IMR-90 (cell line): ENCODE results near the gene OCLN. TPM values are rescaled to one million over a fixed set of nuclear protein-coding genes. Genes with fewer than 3 reads are reported as not detected.
A peak's percentile ranks its signal among the peaks of the same experiment; 100 is the strongest.

Experiments
- ATAC-seq: fragments of 200-7000 bp; cut with Tn5 transposase; 2 replicates; pipeline ENCODE4 v1.9.1; 2020; ENCODE audit warnings: low read depth, mild to moderate bottlenecking, moderate library complexity
- BruUV-seq: library from RNA; stranded (reverse); fragments of 400-500 nt; replicated peaks from 2 replicates; lab custom pipeline; 2021; lab: Mats Ljungman, UMichigan
- CTCF ChIA-PET: fragments of 300-600 bp; formaldehyde crosslinking; extraction: SDS; loops from one replicate; lab custom pipeline; 2021; ENCODE audit warnings: antibody characterized with exemption; lab: Yijun Ruan, JAX
- POLR2A ChIA-PET: fragments of 300-600 bp; sonication (Branson Sonifier 250); formaldehyde crosslinking; loops from one replicate; lab custom pipeline; 2022; ENCODE audit warnings: antibody characterized with exemption; ENCODE audit not compliant: unreplicated experiment; lab: Charles Lee
- DNase-seq: peaks from one replicate; pipeline ENCODE4 v3.0.0; 2013
- H2AFZ ChIP-seq: replicated peaks from 2 replicates; pipeline ENCODE3; 2013; ENCODE audit warnings: low read length, mild to moderate bottlenecking; ENCODE audit not compliant: poor library complexity
- H2AK5ac ChIP-seq: 2 replicates; pipeline ENCODE4 v1.6.1; 2013; ENCODE audit warnings: low read depth, low read length, inconsistent platforms
- H2AK9ac ChIP-seq: replicated peaks from 2 replicates; pipeline ENCODE3; 2013; ENCODE audit warnings: mild to moderate bottlenecking, low read depth, low read length, moderate library complexity; ENCODE audit not compliant: poor library complexity
- H2BK120ac ChIP-seq: 2 replicates; pipeline ENCODE4 v1.6.1; 2013; ENCODE audit warnings: low read depth, low read length, inconsistent platforms
- H2BK15ac ChIP-seq: 3 replicates; pipeline ENCODE4 v1.6.1; 2013; ENCODE audit warnings: low read depth, low read length, inconsistent platforms
- H2BK20ac ChIP-seq: 2 replicates; pipeline ENCODE4 v1.6.1; 2013; ENCODE audit warnings: low read depth, mild to moderate bottlenecking, inconsistent platforms, low read length, moderate library complexity
- H2BK5ac ChIP-seq: 2 replicates; pipeline ENCODE4 v1.6.1; 2013; ENCODE audit warnings: mild to moderate bottlenecking, low read depth, low read length, inconsistent platforms; ENCODE audit not compliant: poor library complexity, severe bottlenecking
- H3K14ac ChIP-seq: replicated peaks from 2 replicates; pipeline ENCODE4 v1.6.1; 2013; ENCODE audit warnings: low read depth, low read length, inconsistent platforms
- H3K18ac ChIP-seq: 2 replicates; pipeline ENCODE4 v1.6.1; 2013; ENCODE audit warnings: low read depth, low read length, control low read depth
- H3K23ac ChIP-seq: 2 replicates; pipeline ENCODE4 v1.6.1; 2013; ENCODE audit warnings: low read depth, low read length, inconsistent platforms
- H3K27ac ChIP-seq: 2 replicates; pipeline ENCODE4 v1.5.1; 2013; ENCODE audit warnings: mild to moderate bottlenecking, control low read depth, low read length; ENCODE audit not compliant: insufficient read depth
- H3K27me3 ChIP-seq: 2 replicates; pipeline ENCODE4 v1.6.1; 2013; ENCODE audit warnings: low read length; ENCODE audit not compliant: control insufficient read depth, insufficient read depth
- H3K36me3 ChIP-seq: 2 replicates; pipeline ENCODE4 v1.6.1; 2013; ENCODE audit warnings: low read length, mixed read lengths; ENCODE audit not compliant: control insufficient read depth, insufficient read depth
- H3K4ac ChIP-seq: 2 replicates; pipeline ENCODE4 v1.6.1; 2013; ENCODE audit warnings: low read depth, low read length, inconsistent platforms
- H3K4me1 ChIP-seq: 2 replicates; pipeline ENCODE4 v1.6.1; 2013; ENCODE audit warnings: low read length, mixed read lengths; ENCODE audit not compliant: control insufficient read depth, insufficient read depth
- H3K4me2 ChIP-seq: 2 replicates; pipeline ENCODE4 v1.6.1; 2013; ENCODE audit warnings: low read depth, mild to moderate bottlenecking, control low read depth, low read length, moderate library complexity
- H3K4me3 ChIP-seq: 2 replicates; pipeline ENCODE4 v1.5.1; 2013; ENCODE audit warnings: low read depth, mild to moderate bottlenecking, control low read depth, low read length, moderate library complexity; ENCODE audit not compliant: insufficient read depth
- H3K56ac ChIP-seq: 2 replicates; pipeline ENCODE4 v1.6.1; 2013; ENCODE audit warnings: low read length, inconsistent platforms; ENCODE audit not compliant: insufficient read depth; ENCODE audit errors: extremely low read depth
- H3K79me1 ChIP-seq, 2 experiments: 2 replicates each; pipeline ENCODE4 v1.6.1; 2013; ENCODE audit warnings: low read length in 2 of 2, inconsistent platforms in 1 of 2, low read depth in 1 of 2
- H3K9ac ChIP-seq: 2 replicates; pipeline ENCODE4 v1.6.1; 2013; ENCODE audit warnings: low read depth, low read length, control low read depth
- H3K9me1 ChIP-seq: 2 replicates; pipeline ENCODE4 v1.6.1; 2013; ENCODE audit warnings: low read length, inconsistent platforms; ENCODE audit not compliant: insufficient read depth
- H3K9me3 ChIP-seq: 2 replicates; pipeline ENCODE4 v1.6.1; 2013; ENCODE audit warnings: low read length; ENCODE audit not compliant: control insufficient read depth, insufficient read depth
- H4K20me1 ChIP-seq: 2 replicates; pipeline ENCODE4 v1.6.1; 2013; ENCODE audit warnings: low read length, inconsistent platforms; ENCODE audit not compliant: insufficient read depth
- H4K5ac ChIP-seq: 2 replicates; pipeline ENCODE4 v1.6.1; 2013; ENCODE audit warnings: mild to moderate bottlenecking, low read depth, low read length, control low read depth
- H4K8ac ChIP-seq, 2 experiments: 2 replicates each; pipeline ENCODE4 v1.6.1; 2013; ENCODE audit warnings: low read depth in 2 of 2, low read length in 2 of 2, control low read depth in 1 of 2, inconsistent platforms in 1 of 2
- H4K91ac ChIP-seq: 2 replicates; pipeline ENCODE4 v1.6.1; 2013; ENCODE audit warnings: low read depth, low read length, inconsistent platforms; ENCODE audit not compliant: insufficient read depth
- CEBPB ChIP-seq: IDR thresholded peaks from 2 replicates; pipeline ENCODE4 v1.6.1; 2012; ENCODE audit warnings: low read depth, low read length, improper control_type of control experiment
- CTCF ChIP-seq: conservative IDR thresholded peaks from 2 replicates; pipeline ENCODE4 v1.5.1; 2012; ENCODE audit warnings: mild to moderate bottlenecking, low read depth, low read length, improper control_type of control experiment
- FOS ChIP-seq: fragments of 150-350 bp; IDR thresholded peaks from 2 replicates; pipeline ENCODE4 v1.6.1; 2016; ENCODE audit warnings: low read depth, low read length
- MAZ ChIP-seq: IDR thresholded peaks from 2 replicates; pipeline ENCODE4 v1.6.1; 2012; ENCODE audit warnings: low read depth, mild to moderate bottlenecking, low read length, improper control_type of control experiment, moderate library complexity, borderline replicate concordance
- WGBS, 2 experiments: methylation state at CpG; one replicate each; pipeline versions ENCODE4 v1.1.5 to v1.1.7; 2013; ENCODE audit warnings: missing lambda C conversion rate in 2 of 2; ENCODE audit not compliant: insufficient read length in 1 of 2; ENCODE audit errors: extremely low coverage in 2 of 2; 5-methylcytosine and 5-hydroxymethylcytosine counted together
- dilution Hi-C: fragments of 300-500 bp; cut with HindIII; formaldehyde crosslinking; loops from one replicate; pipeline ENCODE4 v1.14.3; 2018; ENCODE audit warnings: low sequenced_read_pairs; ENCODE audit not compliant: unreplicated experiment
- in situ Hi-C: fragments of 300-500 bp; cut with MboI; formaldehyde crosslinking; loops from 3 replicates; pipeline ENCODE4 v1.14.3; 2019; ENCODE audit warnings: low sequenced_read_pairs, inconsistent platforms, mixed read lengths
- intact Hi-C: fragments of 100-400 bp; cut with micrococcal nuclease; formaldehyde crosslinking; loops from 2 replicates; pipeline ENCODE4 v1.10.0; 2022
- polyA plus RNA-seq, 3 experiments: library from polyadenylated mRNA; depleted of rRNA; stranded (reverse); fragments of >200 nt; gene quantifications; 2 replicates each; pipeline ENCODE4 v1.2.3, GENCODE V29; 2012; ENCODE audit warnings: low replicate concordance in 1 of 3
- total RNA-seq: library from RNA; depleted of rRNA; stranded (reverse); fragments of >200 nt; gene quantifications from 2 replicates; pipeline ENCODE4 v1.2.3, GENCODE V29; 2012
- TF ChIP-seq, protein P1 (sequence below): fragments of 150-350 bp; IDR thresholded peaks from 2 replicates; pipeline ENCODE4 v1.6.1; 2016; ENCODE audit warnings: low read depth, mild to moderate bottlenecking, low read length, moderate library complexity, borderline replicate concordance

The OCLN gene
- total and polyA plus RNA-seq, 2 of the 4 experiments (the other 2 are of a cell fraction): 0.72 to 0.99 TPM

DNA sequence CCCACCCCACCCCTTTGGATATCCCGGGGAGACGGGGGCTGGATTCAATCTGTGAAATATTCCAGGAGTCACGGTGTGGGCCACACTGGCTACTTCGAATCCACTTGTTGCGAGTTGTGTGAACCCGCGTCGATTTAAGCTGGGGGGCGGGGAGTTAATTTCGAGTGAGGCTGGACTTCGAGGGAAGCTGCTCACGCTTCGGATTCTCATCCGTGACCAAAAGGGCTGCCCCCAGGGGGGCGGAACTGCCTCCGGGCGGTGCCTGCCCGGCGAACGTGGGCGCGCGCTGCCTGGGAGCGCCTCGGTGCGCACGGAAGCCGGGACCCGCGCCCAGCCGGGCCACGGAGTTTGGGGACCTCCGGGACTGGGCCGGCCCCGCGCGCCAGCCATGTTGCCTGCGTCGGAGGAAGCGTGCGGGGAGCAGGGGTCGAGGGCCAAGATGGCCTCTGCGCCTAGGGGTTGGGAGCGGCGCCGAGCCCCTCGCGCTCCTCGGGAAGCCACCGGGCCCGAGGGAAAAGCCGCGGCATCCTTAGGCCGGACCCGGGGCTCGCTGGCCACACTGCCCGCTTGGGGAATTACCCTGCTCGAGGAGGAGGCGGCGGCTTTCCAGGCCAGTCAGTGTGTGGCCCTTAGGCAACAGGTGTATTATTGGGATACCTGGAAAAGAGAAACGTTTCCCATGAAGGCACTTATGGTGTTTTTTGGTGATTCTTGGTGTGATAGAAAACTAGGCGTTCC is 975 bp downstream of the OCLN start:
- dilution Hi-C loops: no loop called here
- H2BK5ac ChIP-seq: no peak overlapping the region
- CTCF ChIA-PET: no interaction called here

More for the DNA sequence above, 975 bp downstream of the OCLN start:
- H4K5ac ChIP-seq: no peak overlapping the region
- H4K8ac ChIP-seq: no peak overlapping the region
- H3K18ac ChIP-seq: no peak overlapping the region
- H2BK20ac ChIP-seq: peak overlapping the region; percentile 12; the same call in 1 of the 2 replicates
- peaks cover 47% of the 10 kb centered on the region for H3K27me3 ChIP-seq
- no peak overlapping the region for H3K4ac ChIP-seq
- BruUV-seq: no TSS peak
- no peaks in the 10 kb centered on the region for H4K20me1 ChIP-seq
- ATAC-seq (peak; percentile 59), DNase-seq (no peak)
- no peak overlapping the region for H3K27ac ChIP-seq
- no peaks in the 10 kb centered on the region for H3K79me1 ChIP-seq
- H2AFZ ChIP-seq: peak overlapping the region; percentile 94
- H3K23ac ChIP-seq: no peak overlapping the region
- no peak overlapping the region for H2BK15ac ChIP-seq
- in situ Hi-C loops (no loop called here), intact Hi-C loops (loop anchor here (10.0 kb wide), 1 partner anchor 49 kb away; no protein-coding TSS in a partner anchor)
- no peaks in the 10 kb centered on the region for H3K36me3 ChIP-seq
- H3K9ac ChIP-seq: 0 out of 2 replicates have a peak overlapping the region, but pooled peaks have one; percentile 22
- TF ChIP-seq CTCF (no peak), FOS (no peak), CEBPB (no peak), MAZ (no peak)
- TF ChIP-seq, protein P1, sequence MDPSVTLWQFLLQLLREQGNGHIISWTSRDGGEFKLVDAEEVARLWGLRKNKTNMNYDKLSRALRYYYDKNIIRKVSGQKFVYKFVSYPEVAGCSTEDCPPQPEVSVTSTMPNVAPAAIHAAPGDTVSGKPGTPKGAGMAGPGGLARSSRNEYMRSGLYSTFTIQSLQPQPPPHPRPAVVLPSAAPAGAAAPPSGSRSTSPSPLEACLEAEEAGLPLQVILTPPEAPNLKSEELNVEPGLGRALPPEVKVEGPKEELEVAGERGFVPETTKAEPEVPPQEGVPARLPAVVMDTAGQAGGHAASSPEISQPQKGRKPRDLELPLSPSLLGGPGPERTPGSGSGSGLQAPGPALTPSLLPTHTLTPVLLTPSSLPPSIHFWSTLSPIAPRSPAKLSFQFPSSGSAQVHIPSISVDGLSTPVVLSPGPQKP: no peak
- H3K56ac ChIP-seq: no peak overlapping the region
- H3K9me1 ChIP-seq: no peaks in the 10 kb centered on the region
- 2% methylated on average over 28 of the region's 62 CpGs; no CpG with 5 or more reads in 1 of the 2 experiments for WGBS, 2 experiments
- POLR2A ChIA-PET: no interaction called here
- peak overlapping the region; percentile 96 for H3K4me2 ChIP-seq
- peaks cover 6% of the 10 kb centered on the region for H3K4me1 ChIP-seq
- H3K9me3 ChIP-seq: no peaks in the 10 kb centered on the region
- H3K4me3 ChIP-seq: peak overlapping the region; percentile 55
- H2AK5ac ChIP-seq: no peak overlapping the region
- no peak overlapping the region for H4K91ac ChIP-seq
- H2AK9ac ChIP-seq: peak overlapping the region; percentile 66
- H3K14ac ChIP-seq: no peak overlapping the region
- H2BK120ac ChIP-seq: no peak overlapping the region
